ENCODE results near the gene DTHD1. TPM values are rescaled to one million over a fixed set of nuclear protein-coding genes. Genes with fewer than 3 reads are reported as not detected.

Gene DTHD1
- total RNA-seq, 1 experiment from 2014 or later = not detected

GRCh38 chr4:36349938-36350549 is 68.6 kb downstream of the DTHD1 start:
- Histone ChIP-seq H3K9ac (ENCODE audit: low read length) (no peak overlapping the region), H3K9me3 (ENCODE audit: control insufficient read depth in 1 of 2, insufficient read depth in 1 of 2, low read depth in 1 of 2, low read length in 2 of 2) (no peaks in the 10 kb centered on the region), H2AFZ (ENCODE audit: low read depth, low read length, poor library complexity, severe bottlenecking) (no peak overlapping the region), H3K9me2 (ENCODE audit: insufficient read depth) (no peaks in the 10 kb centered on the region), H3K27ac (ENCODE audit: low read depth, low read length) (no peak overlapping the region), H3K79me2 (ENCODE audit: insufficient read depth, low read length) (no peaks in the 10 kb centered on the region), H3K4me1 (ENCODE audit: control insufficient read depth in 1 of 2, insufficient read depth in 2 of 2, low read length in 2 of 2) (peaks cover 0 to 4% of the 10 kb centered on the region in 2 experiments; a peak in 1 of 4 replicates), H3K36me3 (ENCODE audit: control insufficient read depth in 1 of 2, insufficient read depth in 2 of 2, low read length in 2 of 2) (no peaks in the 10 kb centered on the region), H3K4me3 (replicated peaks in 1 of 2; ENCODE audit: low read depth in 1 of 2, low read length in 2 of 2) (no peak overlapping the region), H3K4me2 (ENCODE audit: low read length) (no peak overlapping the region), H3K27me3 (ENCODE audit: insufficient read depth, low read length) (no peaks in the 10 kb centered on the region), H4K20me1 (ENCODE audit: insufficient read depth) (no peaks in the 10 kb centered on the region)
- ChIA-PET RAD21 (ENCODE audit: low non-redundant PET in 1 of 2, low total read pairs in 2 of 2, uncharacterized antibody in 2 of 2, unreplicated experiment in 2 of 2) (interaction anchor here in 1 of 2 experiments (1.6 kb wide), 1 partner anchor 50 kb away, joined by 4 read pairs; no protein-coding TSS in a partner anchor), POLR2A (no interaction called here), CTCF (interaction anchor here (1.2 to 2.1 kb wide), 3 partner anchors 50 to 1040 kb away, joined by 3 to 10 read pairs (median 3); no protein-coding TSS in a partner anchor)
- BruUV-seq (replicated peaks) = no TSS peak
- no peak for TF ChIP-seq ZBTB33 (IDR thresholded peaks at IDR 0.05; ENCODE audit: extremely low read depth, insufficient replicate concordance, low read length)
- TF ChIP-seq EZH2 (IDR thresholded peaks at IDR 0.05) = no peak
- TF ChIP-seq POLR2AphosphoS5 (IDR thresholded peaks at IDR 0.05; ENCODE audit: low read depth, low read length) = no peak
- no peak for TF ChIP-seq REST (IDR thresholded peaks at IDR 0.05; ENCODE audit: low read depth)
- TF ChIP-seq SRF (IDR thresholded peaks at IDR 0.05; ENCODE audit: low read depth) = no peak
- TF ChIP-seq RAD21 (IDR thresholded peaks at IDR 0.05; ENCODE audit: low read depth) = no peak
- TF ChIP-seq ATF3 (IDR thresholded peaks at IDR 0.05) = no peak
- TF ChIP-seq CEBPB (IDR thresholded peaks at IDR 0.05; ENCODE audit: low read depth) = no peak
- no peak for TF ChIP-seq CBX3 (IDR thresholded peaks at IDR 0.05; ENCODE audit: low read depth)
- no peak for TF ChIP-seq ZFX (IDR thresholded peaks at IDR 0.05)
- TF ChIP-seq POLR2A (IDR thresholded peaks at IDR 0.05; ENCODE audit: borderline replicate concordance, extremely low read depth, insufficient read depth, insufficient read length) = no peak
- TF ChIP-seq CTCF (IDR thresholded peaks at IDR 0.05 in 2 of 3, conservative IDR thresholded peaks at IDR 0.05 in 1 of 3; ENCODE audit: borderline replicate concordance in 1 of 3, insufficient read depth in 1 of 3, low read depth in 2 of 3, low read length in 2 of 3) = no peak
- TF ChIP-seq EGR1 (IDR thresholded peaks at IDR 0.05; ENCODE audit: low read depth) = no peak
- TF ChIP-seq YY1 (IDR thresholded peaks at IDR 0.05; ENCODE audit: extremely low read depth, insufficient replicate concordance, low read depth, low read length) = no peak
- no peak for TF ChIP-seq JUND (IDR thresholded peaks at IDR 0.05)
- TF ChIP-seq EZH2phosphoT487 (IDR thresholded peaks at IDR 0.05; ENCODE audit: borderline replicate concordance) = no peak
- DNase-seq (ENCODE audit: low read depth, low spot score) (no peak), ATAC-seq (no peak)
- intact Hi-C loops (cut with micrococcal nuclease) = no loop called here

Data from HCT116 (cell line).